Renal cortical epithelial cell (primary cell): ENCODE results near the gene VASN. TPM values are rescaled to one million over a fixed set of nuclear protein-coding genes. Genes with fewer than 3 reads are reported as not detected.
"Not testable (repeated sequence)": the region's sequence is repeated elsewhere in the genome, so short reads cannot be mapped to it uniquely, and the experiment has no call there.

Source experiments
- DNase-seq: peaks from one replicate; pipeline ENCODE4 v3.0.0-alpha.2; 2011; ENCODE audit warnings: low read depth
- total RNA-seq: library from RNA; depleted of rRNA; stranded (reverse); fragments of >200 nt; gene quantifications from 2 replicates; pipeline ENCODE4 v1.2.3, GENCODE V29; 2014

Gene VASN
- total RNA-seq, 1 donor from 2014 or later, result 47.0 TPM

DNA sequence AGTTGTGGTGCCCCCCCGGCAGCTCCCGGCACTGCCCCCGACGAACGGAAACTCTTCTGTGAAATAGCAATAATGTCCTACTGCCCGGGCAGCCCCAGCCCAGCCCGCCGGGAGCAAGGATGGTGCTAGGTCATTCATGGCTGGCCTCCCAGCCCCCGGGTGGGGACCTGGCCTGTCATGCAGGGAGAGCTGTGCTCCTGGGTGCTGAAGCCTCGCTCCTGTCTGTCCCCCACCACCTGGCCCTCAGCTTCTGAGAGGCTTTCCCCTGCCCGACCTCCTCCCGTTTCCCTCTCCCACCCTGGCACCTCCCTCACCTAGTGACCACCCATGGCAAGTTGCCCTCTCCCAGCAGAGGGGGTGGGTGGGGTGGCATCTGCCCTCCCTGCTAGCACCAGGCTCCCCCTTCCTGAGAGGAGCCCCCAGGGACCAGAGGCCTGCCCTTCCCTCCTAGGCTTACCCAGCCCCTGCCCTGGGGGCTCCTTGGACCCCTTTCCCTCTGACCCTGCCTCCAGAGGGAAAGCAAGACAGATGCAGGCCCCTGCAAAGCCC is 34.0 kb upstream of the VASN start:
- no peak for DNase-seq

DNA sequence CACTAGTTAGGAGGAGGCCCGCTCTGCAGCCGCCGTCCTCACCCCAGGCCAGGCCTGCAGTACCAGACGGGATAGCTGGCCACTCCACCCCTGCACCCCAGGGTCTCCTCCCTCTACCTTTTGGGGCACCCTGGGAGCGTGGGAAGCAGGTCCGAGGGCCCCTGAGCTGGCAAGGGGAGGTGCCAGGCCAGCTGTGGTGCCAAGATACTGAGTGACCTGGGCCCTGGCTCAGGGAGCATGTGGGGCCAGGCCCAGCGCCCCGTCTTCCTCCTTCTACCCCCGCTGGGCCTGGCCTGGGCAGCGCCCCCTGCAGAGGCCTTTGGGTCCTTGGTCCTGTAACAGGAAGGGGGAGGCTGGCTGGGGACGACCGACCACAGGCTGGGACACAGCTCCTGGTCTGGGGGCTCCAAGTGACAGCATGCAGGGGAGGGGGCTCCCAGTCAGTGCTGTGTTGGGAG is 33.5 kb upstream of the VASN start:
- no peak for DNase-seq

DNA sequence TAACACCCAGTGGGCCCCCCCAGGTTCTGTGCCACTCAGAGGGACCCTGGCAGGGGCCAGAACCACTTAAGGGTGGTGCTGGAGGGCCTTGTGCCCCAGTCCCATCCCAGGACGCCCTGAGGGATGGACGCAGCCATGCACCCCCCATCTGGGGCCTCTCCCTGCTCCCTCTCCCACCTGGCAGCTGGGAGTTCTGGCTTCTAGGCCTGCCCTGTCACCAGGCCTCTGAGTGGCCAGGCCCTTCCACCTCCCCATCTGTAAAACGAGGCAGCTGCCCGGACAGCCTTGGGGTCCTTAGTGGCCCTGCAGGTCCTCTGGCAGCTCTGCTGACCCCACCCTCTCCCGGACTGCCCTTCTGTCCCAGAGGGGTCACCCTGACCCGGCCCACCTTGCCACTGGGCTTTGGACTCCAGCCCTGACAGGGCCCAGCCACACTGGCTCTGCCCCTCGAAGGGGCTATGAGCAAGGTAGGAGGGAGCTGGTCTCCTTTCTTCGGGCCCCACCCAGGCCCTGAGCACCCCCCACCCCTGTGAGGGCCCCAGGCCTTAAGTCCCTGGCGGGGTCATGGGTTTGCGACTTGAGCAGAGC is 32.8 kb upstream of the VASN start:
- no peak for DNase-seq

- no peak for DNase-seq
Observed at GRCh38 chr16:4339455-4339854, 32.2 kb upstream of the VASN start.

DNA sequence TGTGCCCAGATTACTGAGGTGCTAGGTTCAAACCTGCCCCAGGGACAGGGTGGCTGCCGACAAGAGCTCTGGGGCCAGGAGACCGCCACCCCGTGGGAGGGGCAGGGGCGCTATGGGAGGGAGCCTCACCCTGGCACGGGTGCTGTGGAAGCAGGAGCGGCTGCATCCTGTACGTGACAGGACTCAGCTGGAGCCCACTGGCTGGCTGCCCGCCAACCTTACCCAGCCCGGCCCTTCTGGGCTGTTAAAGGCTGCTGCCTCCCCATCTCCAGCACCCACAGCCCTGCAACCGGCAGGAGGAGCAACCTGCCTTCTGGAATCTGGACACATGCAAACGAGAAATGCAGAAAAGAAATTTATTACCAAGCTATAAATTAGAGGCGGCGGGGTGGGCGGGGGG is 31.7 kb upstream of the VASN start:
- no peak for DNase-seq

DNA sequence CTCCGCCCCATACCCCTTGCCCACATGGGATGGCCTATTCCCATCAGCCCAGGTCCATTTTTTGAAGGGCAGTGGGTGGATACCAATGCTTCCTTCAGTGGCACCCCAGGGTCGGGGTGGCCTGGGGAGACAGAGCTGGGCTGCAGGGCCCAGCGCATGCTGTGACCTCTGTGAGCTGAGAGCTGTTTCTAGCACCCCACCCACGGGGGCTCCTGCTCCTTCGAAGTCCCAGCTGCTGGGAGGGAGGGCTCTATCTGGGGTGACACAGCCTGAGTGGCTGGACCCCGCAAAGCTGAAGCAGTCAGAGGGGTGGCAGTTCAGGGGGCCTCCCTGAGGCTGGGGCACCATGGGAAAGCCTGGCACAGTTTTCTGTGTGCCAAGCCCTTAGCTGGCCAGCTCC is 31.2 kb upstream of the VASN start:
- DNase-seq, result no peak

GRCh38 chr16:4341250-4341649 is 30.4 kb upstream of the VASN start:
- no peak for DNase-seq

DNA sequence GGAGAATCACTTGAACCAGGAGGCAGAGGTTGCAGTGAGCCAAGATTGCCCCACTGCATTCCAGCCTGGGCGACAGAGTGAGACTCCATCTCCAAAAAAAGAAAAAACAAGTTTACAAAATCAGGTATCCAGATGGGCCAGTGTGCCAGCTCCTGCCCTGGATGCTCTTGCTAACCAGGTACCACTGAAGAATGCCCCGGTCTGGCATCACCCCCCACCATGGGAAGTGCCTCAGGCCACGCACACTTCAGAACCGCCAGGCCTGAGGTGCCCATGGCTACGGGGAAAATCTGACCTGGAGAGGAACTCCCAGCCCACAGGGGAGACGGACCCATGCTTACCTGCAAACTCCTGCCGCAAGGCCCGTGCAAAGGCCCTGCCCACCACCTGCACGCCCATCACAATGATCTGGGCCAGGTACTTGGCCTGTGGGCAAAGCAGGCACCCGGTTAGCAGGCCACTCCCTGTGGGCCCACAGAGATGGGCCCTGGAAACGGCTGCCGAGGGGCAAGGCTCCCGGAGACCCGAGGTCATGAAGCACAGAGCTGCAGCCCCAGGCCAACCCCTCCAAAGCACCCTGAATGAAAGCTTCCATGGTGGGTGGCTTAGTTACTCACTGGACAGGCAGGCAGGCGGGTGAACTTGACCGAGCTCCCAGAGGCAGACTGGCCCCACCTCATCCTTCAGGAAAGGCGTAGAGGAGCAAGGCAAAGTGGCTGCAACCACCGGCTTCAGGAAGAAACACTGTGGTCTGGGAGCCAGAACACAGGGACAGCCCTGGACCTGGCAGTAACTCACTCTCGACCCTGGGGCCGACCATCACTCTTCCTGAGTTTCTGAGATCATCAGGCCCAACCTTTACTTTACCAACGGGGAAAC is 28.5 kb upstream of the VASN start:
- no peak for DNase-seq

- not testable (repeated sequence) for DNase-seq
Observed at GRCh38 chr16:4344300-4344982, 27.2 kb upstream of the VASN start.

DNA sequence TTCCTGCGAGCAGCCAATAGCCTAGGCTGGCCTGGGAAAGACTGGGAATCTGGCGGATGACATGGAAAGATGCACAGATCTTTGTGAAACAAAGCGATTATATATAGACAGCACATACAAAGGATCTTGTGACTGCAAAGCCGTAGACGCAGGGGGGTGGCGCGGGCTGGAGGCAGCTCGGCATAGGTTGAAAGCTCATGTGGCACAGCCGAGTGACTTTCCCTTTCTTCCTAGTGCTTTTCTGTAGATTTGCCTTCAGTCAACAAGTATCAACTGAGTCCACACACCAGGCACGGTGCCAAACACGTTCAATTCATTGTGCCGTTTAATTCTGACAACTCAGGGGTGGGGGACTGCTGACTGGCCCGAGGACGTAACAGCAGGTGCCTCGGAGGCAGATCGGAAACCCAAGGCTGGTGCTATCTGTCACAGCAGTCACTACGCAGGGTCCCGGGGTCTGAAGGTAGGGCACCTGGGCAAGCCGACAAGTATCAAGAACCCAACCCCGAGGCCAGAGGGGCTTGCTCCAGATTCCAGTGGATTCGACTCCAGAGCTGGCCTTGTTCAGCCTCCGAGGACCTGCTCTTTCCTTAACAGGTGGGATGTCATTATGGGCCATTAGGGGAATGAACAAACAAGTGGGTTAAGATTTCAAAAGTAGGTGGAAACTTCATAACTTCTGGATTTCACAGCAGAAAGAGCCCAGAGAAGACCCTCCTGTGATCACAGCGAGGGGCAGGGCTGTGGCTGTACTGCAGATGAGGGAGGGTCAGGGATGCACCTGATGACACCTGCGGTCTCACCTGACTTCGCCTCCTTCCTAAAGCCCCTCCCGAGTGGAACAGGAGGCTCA is 26.4 kb upstream of the VASN start:
- no peak for DNase-seq

GRCh38 chr16:4345836-4346781 is 25.5 kb upstream of the VASN start:
- no peak for DNase-seq

- no peak for DNase-seq
Observed at GRCh38 chr16:4347010-4347409, 24.6 kb upstream of the VASN start.

DNA sequence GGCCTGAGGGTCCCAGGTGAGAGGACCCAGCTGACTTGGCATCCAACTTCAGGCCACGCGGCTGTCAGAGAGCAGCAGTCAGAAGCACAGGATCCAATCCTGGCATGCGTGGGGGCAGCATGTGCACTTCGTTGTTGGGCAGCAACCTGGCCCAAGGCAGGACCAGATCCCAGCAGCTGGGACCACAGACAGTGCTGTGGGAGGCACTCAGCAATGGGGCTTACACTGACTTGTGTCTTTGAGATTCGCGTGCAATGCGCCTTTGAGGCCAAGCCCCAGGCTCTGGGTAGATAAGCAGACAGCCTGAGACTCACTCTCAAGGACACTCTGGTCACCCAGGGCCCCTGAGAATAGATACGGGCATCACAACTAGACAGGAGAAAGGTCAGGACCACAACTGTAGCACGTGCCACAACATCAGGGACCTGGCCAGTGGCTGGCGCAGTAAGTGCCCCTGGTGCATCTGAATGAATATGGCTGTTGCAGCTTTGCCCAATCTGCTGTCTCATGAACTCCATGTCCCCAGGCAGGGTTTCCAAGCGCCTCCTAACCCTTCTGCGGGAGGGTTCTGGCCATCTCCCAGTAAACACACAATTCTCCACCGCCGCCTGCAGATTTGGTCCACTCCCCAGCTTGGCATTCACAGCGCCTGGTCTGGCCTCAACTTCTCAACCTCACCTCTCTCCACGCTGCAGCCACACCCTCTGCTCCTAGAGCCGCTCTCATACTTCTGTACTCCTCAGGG is 23.7 kb upstream of the VASN start:
- DNase-seq, result no peak

DNA sequence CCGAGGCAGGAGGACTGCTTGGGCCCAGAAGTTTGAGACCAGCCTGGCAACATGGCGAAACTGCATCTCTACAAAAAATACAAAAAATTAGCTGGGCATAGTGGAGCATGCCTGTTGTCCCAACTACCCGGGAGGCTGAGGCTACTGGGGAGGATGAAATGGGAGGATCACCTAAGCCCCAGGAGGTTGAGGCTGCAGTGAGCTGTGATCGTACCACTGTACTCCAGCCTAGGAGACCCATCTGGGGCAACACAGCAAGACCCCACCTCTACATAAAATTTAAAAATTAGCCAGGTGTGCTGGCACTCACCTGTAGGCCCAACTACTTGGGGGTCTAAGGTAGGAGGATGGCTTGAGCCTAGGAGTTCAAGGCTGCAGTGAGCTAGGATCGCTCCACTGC is 22.3 kb upstream of the VASN start:
- no peak for DNase-seq

DNA sequence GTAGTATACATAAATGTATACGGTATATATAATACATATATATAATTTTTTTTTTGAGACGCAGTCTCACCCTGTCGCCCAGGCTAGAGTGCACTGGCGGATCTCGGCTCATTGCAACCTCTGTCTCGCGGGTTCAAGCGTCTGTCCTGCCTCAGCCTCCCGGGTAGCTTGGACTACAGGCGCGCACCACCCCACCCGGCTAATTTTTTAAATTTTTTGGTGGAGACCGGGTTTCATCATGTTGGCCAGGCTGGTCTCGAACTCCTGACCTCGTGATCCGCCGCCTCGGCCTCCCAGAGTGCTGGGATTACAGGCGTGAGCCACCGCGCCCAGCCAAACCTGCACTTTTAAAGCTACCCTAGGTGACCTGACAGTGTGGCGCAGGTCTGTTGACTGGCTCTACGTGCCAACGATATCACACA is 21.3 kb upstream of the VASN start:
- no peak for DNase-seq

DNA sequence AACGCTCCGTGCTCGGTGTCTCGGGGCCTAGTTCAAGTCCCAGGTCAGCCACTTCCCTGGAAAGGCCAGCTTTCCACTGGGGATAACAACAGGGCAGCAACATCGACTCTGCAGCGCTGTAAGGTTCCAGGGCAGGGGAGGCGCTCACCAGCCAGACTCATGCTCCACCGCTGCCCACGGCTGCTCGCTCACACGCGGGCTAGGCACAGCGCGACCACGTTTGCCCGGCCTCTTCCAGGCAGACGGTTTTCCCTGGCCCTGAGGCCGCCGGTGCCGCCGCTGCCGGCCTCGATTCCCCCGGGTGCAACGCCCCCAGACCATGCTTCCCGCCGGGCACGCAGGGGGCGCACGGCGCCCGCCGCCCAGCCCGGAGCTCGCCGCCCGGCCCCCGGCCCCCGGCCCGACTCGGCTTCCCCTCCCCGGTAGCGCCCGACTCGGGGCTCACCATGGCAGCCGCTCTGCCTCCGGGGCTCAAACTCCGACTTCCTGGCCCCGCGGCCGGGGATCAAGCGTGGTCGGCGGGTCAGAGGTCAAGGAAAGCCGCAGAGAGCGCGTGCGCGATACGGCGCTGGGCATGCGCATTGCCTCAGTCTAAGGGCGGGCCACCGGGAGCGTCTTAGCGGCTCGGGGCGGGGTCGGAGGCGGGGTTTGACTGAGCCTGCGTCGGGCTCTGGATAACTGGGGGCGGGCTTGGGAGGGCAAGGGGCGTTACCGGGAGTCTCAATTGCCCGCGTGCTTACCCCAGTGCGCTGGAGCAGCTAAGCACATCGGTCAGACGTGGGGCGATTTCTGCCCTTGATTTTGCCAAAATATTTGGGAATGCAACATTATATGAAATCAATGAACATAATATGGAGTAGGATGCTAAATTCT is 20.6 kb upstream of the VASN start, which contains the start of gene PAM16:
Gene PAM16 (minus strand): TSS at position 535 of the 873 bp plus-strand sequence. CDS start 87 bp downstream, at position 448.
- peak; percentile 79 for DNase-seq

DNA sequence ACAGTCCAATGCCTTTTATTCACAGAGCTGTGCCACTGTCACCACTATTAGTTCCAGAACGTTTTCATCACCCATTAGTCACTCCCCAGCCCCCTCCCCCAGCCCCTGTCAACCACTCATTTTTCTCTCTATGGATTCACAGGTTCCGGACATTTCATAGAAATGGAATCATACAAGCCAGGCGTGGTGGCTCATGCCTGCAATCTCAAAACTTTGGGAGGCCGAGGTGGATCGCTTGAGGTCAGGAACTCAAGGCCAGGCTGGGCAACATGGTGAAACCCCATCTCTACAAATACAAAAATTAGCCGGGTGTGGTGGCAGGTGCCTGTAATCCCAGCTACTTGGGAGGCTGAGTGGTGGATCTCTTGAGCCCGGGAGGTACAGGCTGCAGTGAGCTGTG is 19.8 kb upstream of the VASN start:
- DNase-seq, result no peak

DNA sequence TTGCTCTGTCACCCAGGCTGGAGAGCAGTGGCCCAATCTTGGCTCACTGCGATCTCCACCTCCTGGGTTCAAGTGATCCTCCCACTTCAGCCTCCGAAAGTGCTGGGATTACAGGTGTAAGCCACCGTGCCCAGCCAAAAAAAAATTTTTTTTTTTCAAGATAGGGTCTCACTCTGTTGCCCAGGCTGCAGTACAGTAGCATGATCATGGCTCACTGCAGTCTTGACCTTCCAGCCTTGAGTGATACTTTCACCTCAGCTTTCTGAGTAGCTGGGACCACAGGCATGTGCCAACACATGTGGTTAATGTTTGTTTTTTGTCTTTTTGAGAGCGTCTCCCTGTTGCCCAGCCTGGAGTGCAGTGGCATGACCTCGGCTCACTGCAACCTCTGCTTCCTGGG is 18.8 kb upstream of the VASN start:
- DNase-seq, result no peak

DNA sequence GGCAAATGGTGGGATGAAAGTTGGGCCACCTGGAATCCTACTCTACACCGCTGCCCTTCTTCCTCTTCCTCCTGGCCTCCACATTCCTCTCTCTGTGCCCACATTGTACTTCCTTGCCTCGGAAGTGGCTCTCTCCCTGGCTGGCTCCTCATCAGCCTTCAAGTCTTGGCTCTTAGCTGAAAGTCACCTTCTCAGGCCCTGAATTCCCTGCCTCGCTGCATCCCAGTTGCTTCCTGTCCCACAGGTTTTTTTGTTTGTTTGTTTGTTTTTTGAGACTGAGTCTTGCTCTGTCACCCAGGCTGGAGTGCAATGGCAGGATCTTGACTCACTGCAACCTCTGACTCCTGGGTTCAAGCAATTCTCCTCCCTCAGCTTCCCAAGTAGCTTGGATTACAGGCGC is 18.0 kb upstream of the VASN start:
- DNase-seq, result no peak
